ENCODE measurements around the gene DNASE2B. TPM values are rescaled to one million over a fixed set of nuclear protein-coding genes. Genes with fewer than 3 reads are reported as not detected.
"Not testable (repeated sequence)": the region's sequence is repeated elsewhere in the genome, so short reads cannot be mapped to it uniquely, and the experiment has no call there.

The DNASE2B gene
- total RNA-seq, 3 donors from 2014 or later (not counting 1 experiment from before 2014, with no cell fraction given) = not detected

- no peaks in the 10 kb centered on the region for H3K36me3 Mint-ChIP-seq
- Histone ChIP-seq H3K4me3 (ENCODE audit: low read length) (peak overlapping the region; percentile 16), H3K4me1 (ENCODE audit: control insufficient read depth, insufficient read depth, low read length) (peaks cover 27% of the 10 kb centered on the region), H3K9me3 (ENCODE audit: control insufficient read depth, insufficient read depth, low read length) (no peaks in the 10 kb centered on the region), H3K27me3 (ENCODE audit: control insufficient read depth, insufficient read depth, low read length) (no peaks in the 10 kb centered on the region), H3K36me3 (ENCODE audit: control insufficient read depth, insufficient read depth, low read length) (no peaks in the 10 kb centered on the region), H3K27ac (ENCODE audit: low read length) (peak overlapping the region; percentile 79)
- TF ChIP-seq CTCF (IDR thresholded peaks at IDR 0.05) = no peak
- H3K9me3 Mint-ChIP-seq = no peaks in the 10 kb centered on the region
- no peak overlapping the region for H3K4me3 Mint-ChIP-seq
- no peaks in the 10 kb centered on the region for H3K27me3 Mint-ChIP-seq (ENCODE audit: low read depth in 2 of 2)
- DNase-seq (peak in 1 of 2 donors; percentile 50), ATAC-seq (peak; percentile 30 to 48 (median 30))
- H3K27ac Mint-ChIP-seq = no peak overlapping the region
- peaks cover 5 to 9% of the 10 kb centered on the region in 2 donors for H3K4me1 Mint-ChIP-seq
- 43% methylated on average over 3 of the region's 5 CpGs for WGBS (ENCODE audit: insufficient coverage)
- intact Hi-C loops (cut with micrococcal nuclease) = loop anchor here (5.0 to 10.0 kb wide), 5 partner anchors 65 to 502 kb away; partner anchors contain the start of genes CTBS and SAMD13
Measured at GRCh38 chr1:84436876-84437655, 38.8 kb downstream of the DNASE2B start.

GRCh38 chr1:84442256-84442655, 44.0 kb downstream of the DNASE2B start:
- no peak overlapping the region for H3K4me3 ChIP-seq (ENCODE audit: low read length)
- intact Hi-C loops (cut with micrococcal nuclease) = loop anchor here (1.0 to 2.0 kb wide), 4 partner anchors 65 to 330 kb away; partner anchors contain the start of genes GNG5 and SPATA1
- TF ChIP-seq CTCF (IDR thresholded peaks at IDR 0.05) = peak; percentile 65
- 0% methylated on average over 1 of the region's 2 CpGs for WGBS (ENCODE audit: insufficient coverage)
- no peaks in the 10 kb centered on the region for H3K36me3 ChIP-seq (ENCODE audit: control insufficient read depth, insufficient read depth, low read length)
- H3K27me3 ChIP-seq (ENCODE audit: control insufficient read depth, insufficient read depth, low read length) = no peaks in the 10 kb centered on the region
- Mint-ChIP-seq H3K4me3 (peak overlapping the region; percentile 66), H3K9me3 (no peaks in the 10 kb centered on the region), H3K27me3 (ENCODE audit: low read depth in 2 of 2) (peaks cover 11% of the 10 kb centered on the region in 2 donors), H3K4me1 (peaks cover 7 to 10% of the 10 kb centered on the region in 2 donors), H3K36me3 (no peaks in the 10 kb centered on the region), H3K27ac (peak overlapping the region; percentile 49 to 60)
- ATAC-seq (peak; percentile 98 to 99 (median 99)), DNase-seq (peak in 1 of 2 donors; percentile 87)
- H3K27ac ChIP-seq (ENCODE audit: low read length) = no peak overlapping the region
- no peaks in the 10 kb centered on the region for H3K9me3 ChIP-seq (ENCODE audit: control insufficient read depth, insufficient read depth, low read length)
- H3K4me1 ChIP-seq (ENCODE audit: control insufficient read depth, insufficient read depth, low read length) = peaks cover 20% of the 10 kb centered on the region

- not testable (repeated sequence) for H3K27ac ChIP-seq (ENCODE audit: low read length); H3K9me3 Mint-ChIP-seq; H3K36me3 ChIP-seq (ENCODE audit: control insufficient read depth, insufficient read depth, low read length); H3K27me3 ChIP-seq (ENCODE audit: control insufficient read depth, insufficient read depth, low read length); H3K36me3 Mint-ChIP-seq; H3K4me1 Mint-ChIP-seq; H3K4me3 ChIP-seq (ENCODE audit: low read length); H3K9me3 ChIP-seq (ENCODE audit: control insufficient read depth, insufficient read depth, low read length); H3K4me3 Mint-ChIP-seq
- peaks cover 11 to 13% of the 10 kb centered on the region in 2 donors for H3K27me3 Mint-ChIP-seq (ENCODE audit: low read depth in 2 of 2)
- ATAC-seq (peak in 2 of 3 donors; percentile 13 to 21), DNase-seq (peak in 1 of 2 donors; percentile 55)
- 75% methylated on average over 7 of the region's 7 CpGs for WGBS (ENCODE audit: insufficient coverage)
- peak overlapping the region; percentile 49 to 60 for H3K27ac Mint-ChIP-seq
- peaks cover 13% of the 10 kb centered on the region for H3K4me1 ChIP-seq (ENCODE audit: control insufficient read depth, insufficient read depth, low read length)
- intact Hi-C loops (cut with micrococcal nuclease) = loop anchor here (1.0 to 2.0 kb wide), 4 partner anchors 64 to 329 kb away; partner anchors contain the start of genes GNG5 and SPATA1
Measured at GRCh38 chr1:84442747-84443646, 44.7 kb downstream of the DNASE2B start.

DNA sequence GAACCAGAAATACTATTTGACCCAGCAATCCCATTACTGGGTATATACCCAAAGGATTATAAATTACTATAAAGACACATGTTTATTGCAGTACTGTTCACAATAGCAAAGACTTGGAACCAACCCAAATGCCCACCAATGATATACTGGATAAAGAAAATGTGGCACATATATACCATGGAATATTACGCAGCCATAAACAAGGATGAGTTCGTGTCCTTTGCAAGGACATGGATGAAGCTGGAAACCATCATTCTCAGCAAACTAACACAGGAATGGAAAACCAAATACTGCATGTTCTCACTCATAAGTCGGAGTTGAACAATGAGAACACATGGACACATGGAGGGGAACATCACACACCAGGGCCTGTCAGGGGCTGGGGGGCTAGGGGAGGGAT, 50.4 kb downstream of the DNASE2B start:
- intact Hi-C loops (cut with micrococcal nuclease); ATAC-seq: not testable (repeated sequence)

More for the DNA sequence above, 50.4 kb downstream of the DNASE2B start:
- 98% methylated on average over 3 of the region's 3 CpGs for WGBS (ENCODE audit: insufficient coverage)
- H3K36me3 ChIP-seq (ENCODE audit: control insufficient read depth, insufficient read depth, low read length); H3K27ac Mint-ChIP-seq; H3K9me3 Mint-ChIP-seq; H3K4me3 Mint-ChIP-seq; H3K36me3 Mint-ChIP-seq; H3K9me3 ChIP-seq (ENCODE audit: control insufficient read depth, insufficient read depth, low read length); H3K4me1 Mint-ChIP-seq; H3K27ac ChIP-seq (ENCODE audit: low read length); DNase-seq; H3K4me1 ChIP-seq (ENCODE audit: control insufficient read depth, insufficient read depth, low read length); H3K4me3 ChIP-seq (ENCODE audit: low read length); H3K27me3 ChIP-seq (ENCODE audit: control insufficient read depth, insufficient read depth, low read length): not testable (repeated sequence)
- peaks cover 20 to 21% of the 10 kb centered on the region in 2 donors for H3K27me3 Mint-ChIP-seq (ENCODE audit: low read depth in 2 of 2)
